ENCODE results near the gene UQCRHL. TPM values are rescaled to one million over a fixed set of nuclear protein-coding genes. Genes with fewer than 3 reads are reported as not detected.

The UQCRHL gene
- total and polyA plus RNA-seq, 10 of the 15 experiments (the other 5 are each of a cell fraction or from before 2014, with no cell fraction given), result 1.4 to 17.3 (median 5.7) TPM

GRCh38 chr1:15788624-15789301 is 18.7 kb downstream of the UQCRHL start:
- in situ Hi-C loops (cut with MboI) (no loop called here), intact Hi-C loops (cut with micrococcal nuclease; ENCODE audit: unreplicated experiment) (no loop called here)
- Histone ChIP-seq H3K79me2 (ENCODE audit: control insufficient read depth, insufficient read depth, low read length) (no peaks in the 10 kb centered on the region), H2AFZ (ENCODE audit: control insufficient read depth, low read depth, low read length) (peak overlapping the region; percentile 56), H3K9me3 (replicated peaks; ENCODE audit: control insufficient read depth, insufficient read depth, low read length) (no peaks in the 10 kb centered on the region), H3K4me1 (ENCODE audit: control insufficient read depth, insufficient read depth, low read length) (peaks cover 5% of the 10 kb centered on the region), H4K20me1 (ENCODE audit: control insufficient read depth, insufficient read depth) (no peaks in the 10 kb centered on the region), H3K9ac (ENCODE audit: control insufficient read depth, insufficient read depth, low read length) (no peak overlapping the region), H3K27me3 (replicated peaks in 1 of 2; ENCODE audit: control insufficient read depth in 2 of 2, insufficient read depth in 2 of 2, low read length in 1 of 2) (no peaks in the 10 kb centered on the region; a peak in 1 of 4 replicates), H3K36me3 (ENCODE audit: control insufficient read depth in 2 of 2, insufficient read depth in 2 of 2, low read length in 1 of 2) (no peaks in the 10 kb centered on the region), H3K27ac (ENCODE audit: control insufficient read depth, insufficient read depth) (no peak overlapping the region), H3K4me3 (no peak overlapping the region), H3K4me2 (ENCODE audit: control insufficient read depth, insufficient read depth) (no peak overlapping the region; the same call in 1 of the 2 replicates)
- ATAC-seq (peak; percentile 34; the same call in 2 of the 3 replicates), DNase-seq (ENCODE audit: low read depth, low spot score) (no peak), FAIRE-seq (no peak)
- SMC1A ChIA-PET (ENCODE audit: uncharacterized antibody, unreplicated experiment), result interaction anchor here (0.9 to 1.8 kb wide), 2 partner anchors 92 to 218 kb away, joined by 3 to 8 read pairs; no protein-coding TSS in a partner anchor
- POLR2A ChIA-PET, result interaction anchor here (0.5 to 0.6 kb wide), 2 partner anchors 178 to 197 kb away, joined by 3 to 4 read pairs; no protein-coding TSS in a partner anchor
- BruUV-seq (replicated peaks), result no TSS peak
- RAD21 ChIA-PET (ENCODE audit: unreplicated experiment), result interaction anchor here (1.3 kb wide), 1 partner anchor 23 kb away, joined by 3 read pairs; no protein-coding TSS in a partner anchor
- CTCF ChIA-PET, result interaction anchor here (0.6 to 0.9 kb wide), 3 partner anchors 10 to 264 kb away, joined by 3 read pairs; no protein-coding TSS in a partner anchor
- 17% methylated on average over 13 of the region's 13 CpGs for WGBS (ENCODE audit: insufficient coverage, insufficient replicate concordance, low lambda C conversion rate, missing lambda C conversion rate)
- TF ChIP-seq CTCF (IDR thresholded peaks at IDR 0.05 in 2 of 3, conservative IDR thresholded peaks at IDR 0.05 in 1 of 3; ENCODE audit: control insufficient read depth in 2 of 3, extremely low read depth in 1 of 3, insufficient read depth in 1 of 3, low read depth in 3 of 3, low read length in 3 of 3), result no peak
- 0 out of 2 replicates have a peak, but pooled peaks have one; percentile 50 for TF ChIP-seq EED (IDR thresholded peaks at IDR 0.05; ENCODE audit: low read depth)
- no peak for TF ChIP-seq ETV6 (conservative IDR thresholded peaks at IDR 0.05 in 1 of 2, IDR thresholded peaks at IDR 0.05 in 1 of 2; ENCODE audit: borderline replicate concordance in 1 of 2, low read depth in 1 of 2)
- no peak for TF ChIP-seq HDAC6 (IDR thresholded peaks at IDR 0.05; ENCODE audit: unreplicated experiment)
- TF ChIP-seq E4F1 (IDR thresholded peaks at IDR 0.05; ENCODE audit: borderline replicate concordance, partially characterized antibody), result no peak
- no peak for TF ChIP-seq ATF2 (IDR thresholded peaks at IDR 0.05; ENCODE audit: low read length)
- TF ChIP-seq RUNX3 (IDR thresholded peaks at IDR 0.05; ENCODE audit: low read length), result 0 out of 2 replicates have a peak, but pooled peaks have one; percentile 21
- no peak for TF ChIP-seq HCFC1 (IDR thresholded peaks at IDR 0.05; ENCODE audit: low read length)
- peak; percentile 62; the same call in 1 of the 2 replicates for TF ChIP-seq TCF3 (IDR thresholded peaks at IDR 0.05; ENCODE audit: borderline replicate concordance, insufficient read depth, low read depth, low read length)
- no peak for TF ChIP-seq REST (IDR thresholded peaks at IDR 0.05; ENCODE audit: low read depth, low read length)
- no peak for TF ChIP-seq HDAC2 (IDR thresholded peaks at IDR 0.05)
- no peak for TF ChIP-seq RAD51 (IDR thresholded peaks at IDR 0.05)
